ENCODE results near the gene GDF10.

- TF ChIP-seq CTCF (IDR thresholded peaks at IDR 0.05) (no peak), POLR2A (IDR thresholded peaks at IDR 0.05) (no peak)
Observed at GRCh38 chr10:47256751-47257336, 43.2 kb upstream of the GDF10 start.

All from transverse colon (tissue), 3 donors.